Lower leg skin (tissue), 4 donors: ENCODE measurements around the gene NAPA. TPM values are rescaled to one million over a fixed set of nuclear protein-coding genes. Genes with fewer than 3 reads are reported as not detected.

Source experiments
- DNase-seq, 2 donors: peaks; one replicate each; pipeline ENCODE4 v3.0.0-alpha.2; 2019; ENCODE audit warnings: low spot score in 2 of 2
- H3K4me3 ChIP-seq: fragments of 200-600 bp; sonication (generic); 2 replicates; pipeline ENCODE4 v1.5.1; 2017; ENCODE audit warnings: mild to moderate bottlenecking, low read depth; ENCODE audit not compliant: poor library complexity, severe bottlenecking
- POLR2A ChIP-seq, 2 donors: fragments of 450-650 bp; IDR thresholded peaks; one replicate each; pipeline ENCODE4 v1.6.1; 2016 to 2017; ENCODE audit warnings: antibody characterized with exemption in 2 of 2, mild to moderate bottlenecking in 1 of 2, moderate library complexity in 1 of 2
- WGBS, 2 donors: methylation state at CpG; one replicate each; pipeline ENCODE4 v1.1.5; 2018; 5-methylcytosine and 5-hydroxymethylcytosine counted together
- intact Hi-C: fragments of 100-400 bp; cut with DNase I; formaldehyde crosslinking; loops from one replicate; pipeline ENCODE4 v1.15.0; 2023; ENCODE audit warnings: low total_unique reads
- total RNA-seq, 4 donors: library from RNA; depleted of rRNA; stranded (reverse); fragments of >200 nt; gene quantifications; one replicate each; pipeline ENCODE4 v1.1.0, GENCODE V29; 2016
- TF ChIP-seq, protein P1 (sequence below), 3 donors: fragments of 450-650 bp; IDR thresholded peaks; one replicate each; pipeline ENCODE4 v1.5.1; 2016; ENCODE audit warnings: antibody characterized with exemption in 3 of 3, mild to moderate bottlenecking in 3 of 3, moderate library complexity in 2 of 3

NAPA gene
- total RNA-seq, 4 donors from 2014 or later: 182 to 344 (median 221) TPM

GRCh38 chr19:47456721-47457474 is 58.0 kb downstream of the NAPA start:
- TF ChIP-seq, protein P1, sequence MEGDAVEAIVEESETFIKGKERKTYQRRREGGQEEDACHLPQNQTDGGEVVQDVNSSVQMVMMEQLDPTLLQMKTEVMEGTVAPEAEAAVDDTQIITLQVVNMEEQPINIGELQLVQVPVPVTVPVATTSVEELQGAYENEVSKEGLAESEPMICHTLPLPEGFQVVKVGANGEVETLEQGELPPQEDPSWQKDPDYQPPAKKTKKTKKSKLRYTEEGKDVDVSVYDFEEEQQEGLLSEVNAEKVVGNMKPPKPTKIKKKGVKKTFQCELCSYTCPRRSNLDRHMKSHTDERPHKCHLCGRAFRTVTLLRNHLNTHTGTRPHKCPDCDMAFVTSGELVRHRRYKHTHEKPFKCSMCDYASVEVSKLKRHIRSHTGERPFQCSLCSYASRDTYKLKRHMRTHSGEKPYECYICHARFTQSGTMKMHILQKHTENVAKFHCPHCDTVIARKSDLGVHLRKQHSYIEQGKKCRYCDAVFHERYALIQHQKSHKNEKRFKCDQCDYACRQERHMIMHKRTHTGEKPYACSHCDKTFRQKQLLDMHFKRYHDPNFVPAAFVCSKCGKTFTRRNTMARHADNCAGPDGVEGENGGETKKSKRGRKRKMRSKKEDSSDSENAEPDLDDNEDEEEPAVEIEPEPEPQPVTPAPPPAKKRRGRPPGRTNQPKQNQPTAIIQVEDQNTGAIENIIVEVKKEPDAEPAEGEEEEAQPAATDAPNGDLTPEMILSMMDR (IDR thresholded peaks at IDR 0.05): no peak
- no peak for TF ChIP-seq POLR2A (IDR thresholded peaks at IDR 0.05)
- DNase-seq: no peak
- no peak overlapping the region for H3K4me3 ChIP-seq
- WGBS, 2 donors: 24 to 40% methylated on average over 47 to 49 of the region's 77 CpGs
- intact Hi-C loops: no loop called here

GRCh38 chr19:47450478-47450877 is 64.4 kb downstream of the NAPA start:
- intact Hi-C loops: no loop called here
- H3K4me3 ChIP-seq: no peak overlapping the region
- TF ChIP-seq, protein P1 (IDR thresholded peaks at IDR 0.05): no peak
- TF ChIP-seq POLR2A (IDR thresholded peaks at IDR 0.05): no peak
- 59 to 64% methylated on average over 7 of the region's 7 CpGs for WGBS, 2 donors
- DNase-seq: no peak

- intact Hi-C loops: loop anchor here (5.0 kb wide), 1 partner anchor 244 kb away; no protein-coding TSS in a partner anchor
- no peak overlapping the region for H3K4me3 ChIP-seq
- TF ChIP-seq POLR2A (IDR thresholded peaks at IDR 0.05): no peak
- TF ChIP-seq, protein P1 (IDR thresholded peaks at IDR 0.05): no peak
- WGBS, 2 donors: 22 to 30% methylated on average over 9 of the region's 9 CpGs
- DNase-seq: no peak
Observed at GRCh38 chr19:47448360-47448727, 66.5 kb downstream of the NAPA start.

- TF ChIP-seq, protein P1 (IDR thresholded peaks at IDR 0.05): no peak
- no peak for TF ChIP-seq POLR2A (IDR thresholded peaks at IDR 0.05)
- no peak overlapping the region for H3K4me3 ChIP-seq
- WGBS, 2 donors: 6 to 9% methylated on average over 40 to 74 of the region's 95 CpGs
- DNase-seq: no peak
- intact Hi-C loops: loop anchor here (5.0 kb wide), 1 partner anchor 245 kb away; no protein-coding TSS in a partner anchor
Observed at GRCh38 chr19:47447470-47448359, 67.1 kb downstream of the NAPA start.

DNA sequence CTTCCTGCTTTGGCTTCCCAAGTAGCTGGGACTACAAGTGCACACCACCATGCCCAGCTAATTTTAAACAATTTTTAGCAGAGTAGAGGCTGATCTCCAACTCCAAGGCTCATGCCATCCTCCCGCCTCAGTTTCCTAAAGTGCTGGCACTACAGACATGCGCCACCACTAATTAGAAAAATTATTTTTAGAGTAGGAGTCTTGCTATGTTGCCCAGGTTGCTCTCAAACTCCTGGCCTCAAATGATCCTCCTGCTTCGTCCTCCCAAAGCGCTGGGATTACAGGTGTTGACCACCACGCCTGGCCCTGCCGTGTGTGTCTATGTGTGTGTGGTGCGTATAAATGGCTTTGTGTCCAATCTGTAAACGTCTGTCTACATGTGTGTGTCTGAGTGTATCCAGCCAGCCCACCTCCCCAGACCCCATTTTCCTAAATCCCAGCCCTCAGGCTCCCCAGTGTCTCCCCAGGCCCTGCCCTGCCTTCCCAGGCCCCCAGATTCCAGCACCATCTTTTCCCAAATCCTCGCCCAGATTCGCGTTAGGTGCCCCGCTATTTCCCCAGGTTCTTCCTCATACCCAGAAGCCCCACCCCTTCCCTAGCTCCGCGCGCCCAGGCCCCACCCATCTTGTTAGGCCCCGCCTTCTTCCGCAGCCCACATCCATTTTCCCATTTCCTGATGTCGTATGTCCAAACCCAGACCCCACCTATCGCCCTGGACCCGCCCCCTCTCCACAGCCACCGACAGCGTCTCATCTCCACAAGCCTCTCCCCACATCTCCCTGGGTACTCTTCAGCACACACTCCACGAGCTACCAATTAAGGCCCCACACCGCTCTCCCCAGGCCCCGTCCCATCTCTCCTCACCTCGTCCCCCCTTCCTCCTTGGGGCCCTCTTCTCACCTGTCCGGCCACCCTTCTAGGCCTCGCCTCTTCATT is 68.1 kb downstream of the NAPA start:
- DNase-seq: no peak
- no peak overlapping the region for H3K4me3 ChIP-seq

More for the DNA sequence above, 68.1 kb downstream of the NAPA start:
- intact Hi-C loops: loop anchor here (5.0 kb wide), 1 partner anchor 245 kb away; no protein-coding TSS in a partner anchor
- 15 to 16% methylated on average over 28 of the region's 28 CpGs for WGBS, 2 donors
- TF ChIP-seq POLR2A (IDR thresholded peaks at IDR 0.05): no peak
- TF ChIP-seq, protein P1 (IDR thresholded peaks at IDR 0.05): no peak
